HG02970 (cell line): Measurements from ENCODE around the gene ARSK.

ENCODE experiments used
- ATAC-seq: cut with Tn5 transposase; IDR thresholded peaks from one replicate; pipeline ENCODE4 v1.9.1; 2021; ENCODE audit warnings: mild to moderate bottlenecking, moderate library complexity, moderate number of reproducible peaks; ENCODE audit not compliant: unreplicated experiment, low FRiP score

The ARSK gene

GRCh38 chr5:95563367-95563766 is 8.5 kb downstream of the ARSK start:
- ATAC-seq = no peak

- ATAC-seq = no peak
Observed at GRCh38 chr5:95564450-95564849, 9.5 kb downstream of the ARSK start.

DNA sequence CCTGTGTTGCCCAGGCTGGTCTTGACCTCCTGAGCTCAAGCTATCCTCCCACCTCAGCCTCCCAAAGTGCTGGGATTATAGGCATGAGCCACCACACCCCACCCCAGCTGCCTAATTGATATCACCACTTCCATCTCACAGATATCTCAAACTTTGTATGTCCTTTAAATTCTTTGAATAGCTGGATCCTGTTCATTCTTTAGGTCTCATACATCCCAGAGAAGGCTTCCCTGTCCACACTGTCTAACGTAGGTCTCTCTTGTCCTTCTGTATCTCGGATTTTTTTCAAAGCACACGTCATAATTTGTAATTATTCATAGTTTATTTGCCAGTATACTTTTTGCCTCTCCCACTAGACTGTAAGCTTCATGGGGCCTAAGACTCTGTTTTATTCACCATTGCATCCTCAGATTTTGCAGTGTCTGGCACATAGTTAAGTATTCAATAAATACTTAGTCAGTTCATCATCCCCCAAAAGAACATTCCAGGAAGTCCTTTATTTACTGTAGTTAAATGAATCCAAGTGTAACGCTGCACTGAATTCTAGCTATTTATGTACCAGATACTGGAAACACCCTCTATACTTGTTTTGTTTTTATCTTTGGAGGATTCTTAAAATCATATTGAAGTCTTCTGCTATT is 10.5 kb downstream of the ARSK start:
- ATAC-seq = no peak

DNA sequence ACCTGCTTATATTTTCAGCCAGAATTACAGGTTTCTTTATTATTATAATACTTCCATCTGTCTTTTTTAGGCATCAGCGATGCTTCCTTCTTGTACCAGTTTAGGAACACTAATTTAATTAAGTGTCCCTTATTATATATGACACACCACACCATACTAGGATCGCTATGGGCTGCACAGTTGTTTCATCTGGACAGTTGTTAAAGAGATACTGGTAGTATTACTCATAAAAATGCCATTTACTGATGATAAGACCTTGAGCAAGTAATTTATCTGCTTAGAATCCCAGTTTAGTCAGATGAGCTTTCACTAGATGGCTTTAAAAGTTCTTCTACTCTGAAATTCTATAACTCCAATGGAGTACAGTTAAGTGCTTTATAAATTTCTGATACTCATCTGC is 17.1 kb downstream of the ARSK start:
- ATAC-seq = no peak

DNA sequence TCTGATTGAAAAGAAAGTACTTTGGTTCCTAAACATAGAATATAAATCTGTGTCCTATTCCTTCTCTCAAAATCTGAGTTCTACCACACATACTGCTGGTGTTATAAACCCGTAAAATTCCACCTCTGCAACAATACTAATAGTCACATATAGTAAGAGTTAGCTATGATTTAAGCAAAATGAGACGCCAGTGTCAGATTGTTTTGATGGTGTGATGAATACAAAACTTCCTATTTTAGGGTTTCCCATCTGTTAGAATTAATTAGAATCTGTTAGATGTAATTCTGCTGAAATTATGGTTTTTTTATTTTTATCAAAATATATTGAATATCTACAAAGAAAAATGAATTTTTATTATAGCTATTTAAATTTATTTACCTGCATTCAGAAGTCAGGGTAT is 26.7 kb downstream of the ARSK start:
- ATAC-seq = no peak

GRCh38 chr5:95583992-95584391 is 29.1 kb downstream of the ARSK start:
- ATAC-seq = no peak

- ATAC-seq = no peak
Observed at GRCh38 chr5:95590880-95591279, 36.0 kb downstream of the ARSK start.

- no peak for ATAC-seq
Observed at GRCh38 chr5:95591490-95591901, 36.6 kb downstream of the ARSK start.

GRCh38 chr5:95595289-95595931 is 40.5 kb downstream of the ARSK start:
- ATAC-seq = no peak

- ATAC-seq = no peak
Observed at GRCh38 chr5:95599252-95599651, 44.4 kb downstream of the ARSK start.

GRCh38 chr5:95600557-95600956 is 45.7 kb downstream of the ARSK start:
- ATAC-seq = no peak

GRCh38 chr5:95605786-95606185 is 50.9 kb downstream of the ARSK start:
- ATAC-seq = no peak

- no peak for ATAC-seq
Observed at GRCh38 chr5:95606419-95606818, 51.5 kb downstream of the ARSK start.

DNA sequence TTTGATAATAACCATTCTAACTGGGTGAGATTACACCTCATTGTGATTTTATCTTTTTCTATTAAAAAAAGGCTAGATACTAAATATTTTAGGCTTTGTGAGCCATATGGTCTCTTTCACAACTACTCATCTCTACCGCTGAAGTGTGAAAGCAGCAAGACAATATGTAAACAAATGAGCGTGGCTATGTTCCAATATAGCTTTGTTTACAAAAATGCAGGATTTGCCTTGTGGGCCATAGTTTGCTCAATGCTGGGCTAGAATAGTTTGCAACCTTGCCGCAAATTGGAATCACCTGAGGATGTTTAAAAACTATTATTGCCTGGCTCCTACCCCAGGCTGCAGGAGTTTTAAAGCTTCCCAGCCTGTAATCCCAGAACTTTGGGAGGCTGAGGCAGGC is 54.8 kb downstream of the ARSK start:
- ATAC-seq = no peak

DNA sequence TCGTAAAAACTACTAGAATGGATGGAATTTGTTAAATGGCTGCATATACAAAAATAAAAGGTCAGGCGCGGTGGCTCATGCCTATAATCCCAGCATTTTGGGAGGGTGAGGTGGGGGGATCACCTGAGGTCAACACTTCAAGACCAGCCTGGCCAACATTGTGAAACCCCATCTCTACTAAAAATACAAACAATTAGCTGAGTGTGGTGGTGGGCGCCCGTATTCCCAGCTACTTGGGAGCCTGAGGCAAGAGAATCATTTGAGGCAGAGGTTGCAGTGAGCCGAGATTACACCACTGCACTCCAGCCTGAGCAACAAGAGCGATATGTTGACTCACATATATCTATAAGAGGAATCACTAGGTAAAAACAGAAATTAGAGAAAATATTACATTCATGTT is 55.6 kb downstream of the ARSK start:
- no peak for ATAC-seq

- ATAC-seq = no peak
Observed at GRCh38 chr5:95611396-95611795, 56.5 kb downstream of the ARSK start.

- no peak for ATAC-seq
Observed at GRCh38 chr5:95613514-95613913, 58.6 kb downstream of the ARSK start.

DNA sequence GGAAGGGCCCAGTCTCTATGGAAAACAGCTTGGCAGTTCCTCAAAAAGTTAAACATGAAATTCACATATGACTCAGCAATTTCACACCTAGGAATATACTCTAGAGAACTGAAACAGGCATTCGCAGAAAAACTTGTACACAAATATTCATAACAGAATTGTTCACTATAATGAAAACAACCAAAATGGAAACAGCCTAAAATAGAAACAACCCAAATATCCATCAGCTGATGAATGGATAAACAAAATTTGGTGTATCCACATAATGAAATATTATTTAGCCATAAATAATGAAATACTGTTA is 60.2 kb downstream of the ARSK start:
- no peak for ATAC-seq

- ATAC-seq = no peak
Observed at GRCh38 chr5:95617057-95617456, 62.2 kb downstream of the ARSK start.

- no peak for ATAC-seq
Observed at GRCh38 chr5:95619096-95619495, 64.2 kb downstream of the ARSK start.

- no peak for ATAC-seq
Observed at GRCh38 chr5:95619514-95620029, 64.7 kb downstream of the ARSK start.
